ENCODE results near the gene RPL11.

Gene RPL11

DNA sequence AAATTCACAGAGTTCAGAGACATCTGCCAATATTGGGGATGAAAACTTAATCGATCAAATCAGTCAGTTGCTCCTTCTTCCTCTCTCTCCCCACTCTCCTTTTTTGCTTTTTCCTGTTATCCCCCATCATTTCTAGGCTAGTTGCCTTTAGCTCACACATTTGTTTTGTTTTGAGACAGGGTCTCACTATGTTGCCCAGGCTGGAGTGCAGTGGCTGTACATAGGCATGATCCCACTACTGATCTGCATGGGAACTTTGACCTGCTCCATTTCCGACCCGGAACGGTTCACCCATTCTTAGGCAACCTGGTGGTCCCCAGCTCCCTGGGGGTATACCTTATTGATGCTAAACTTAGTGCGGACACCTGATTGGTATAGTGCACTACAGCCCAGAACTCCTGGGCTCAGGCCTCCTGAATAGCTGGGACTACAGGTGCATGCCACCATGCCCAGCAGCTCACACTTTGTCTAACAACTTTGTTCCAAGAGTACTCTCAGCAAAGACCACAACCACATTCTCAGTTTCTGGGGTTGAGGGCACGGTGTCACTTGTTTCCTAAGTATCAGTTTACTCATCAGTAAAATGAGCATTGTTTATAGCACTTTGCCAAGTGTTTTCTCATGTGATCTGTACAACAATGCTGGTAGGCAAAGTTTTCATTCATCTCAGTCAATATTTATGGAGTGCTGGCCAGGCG, 45.0 kb downstream of the RPL11 start:
- DNase-seq, result peak; percentile 61

- no peak for DNase-seq
These were observed 50.0 kb downstream of the RPL11 start for GRCh38 chr1:23741609-23742008.

GRCh38 chr1:23742670-23743286, 51.2 kb downstream of the RPL11 start:
- DNase-seq, result peak; percentile 55

DNA sequence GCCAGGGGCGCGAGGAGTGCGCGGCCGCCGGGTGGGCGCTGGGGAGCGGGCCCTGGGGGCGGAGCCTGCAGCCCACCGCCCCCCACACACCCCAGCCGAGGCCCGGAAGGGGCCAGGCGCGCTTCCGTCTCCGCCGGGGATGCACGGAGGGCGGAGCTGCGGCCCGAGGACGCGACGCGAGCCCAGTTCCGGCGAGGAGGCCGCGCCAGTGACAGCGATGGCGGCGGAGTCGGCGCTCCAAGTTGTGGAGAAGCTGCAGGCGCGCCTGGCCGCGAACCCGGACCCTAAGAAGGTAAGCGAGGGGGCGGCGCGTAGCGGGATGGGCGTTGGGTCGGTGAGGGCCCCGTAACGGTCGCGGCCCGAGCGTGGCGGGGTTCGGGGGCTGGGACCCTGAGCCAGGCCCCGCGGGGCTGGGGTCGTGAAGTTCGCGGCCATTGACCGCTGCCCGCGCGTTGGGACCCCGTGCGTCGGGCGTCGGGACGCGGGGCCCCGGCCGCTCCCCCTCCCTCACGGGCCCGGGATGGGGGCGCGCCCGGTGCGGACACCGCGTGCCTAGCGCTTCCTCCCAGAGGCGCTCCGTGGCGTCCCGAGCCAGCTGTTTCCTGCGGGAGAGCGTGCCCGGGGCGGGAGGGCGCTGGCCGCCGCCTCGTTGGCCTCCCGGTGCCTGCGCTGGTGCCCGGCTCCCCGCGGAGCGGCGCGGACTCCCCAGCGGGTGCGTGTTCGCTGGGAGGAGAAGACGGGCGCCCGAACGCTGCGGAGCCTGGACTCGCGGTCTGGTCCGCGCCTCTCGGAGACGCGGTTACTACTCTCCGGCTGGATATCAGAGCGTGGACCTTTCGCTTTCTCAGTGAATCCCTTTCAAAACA, 51.9 kb downstream of the RPL11 start, which contains the start of gene ELOA:
TSS of gene ELOA (plus strand) at position 185 of the 866 bp plus-strand sequence. CDS start at position 218, 33 bp downstream.
- peak; percentile 83 for DNase-seq

- DNase-seq, result no peak
These were observed 53.9 kb downstream of the RPL11 start for GRCh38 chr1:23745515-23745914.

All from stimulated activated CD8-positive, alpha-beta memory T cell treated with anti-CD3 and anti-CD28 coated beads, Interleukin-4, amount 100 ng/mL, for 48 hours (primary cell).